DND-41 (cell line): ENCODE results near the gene PDF.
"Not testable (repeated sequence)": the region's sequence is repeated elsewhere in the genome, so short reads cannot be mapped to it uniquely, and the experiment has no call there.

Experiments
- EZH2 ChIP-seq: IDR thresholded peaks from 3 replicates; pipeline ENCODE4 v1.6.1; 2012; ENCODE audit warnings: borderline replicate concordance, low read depth, mild to moderate bottlenecking, moderate library complexity, low read length, inconsistent platforms; ENCODE audit not compliant: severe bottlenecking
- TF ChIP-seq, protein P1 (sequence below): IDR thresholded peaks from 2 replicates; pipeline ENCODE4 v1.5.1; 2012; ENCODE audit warnings: borderline replicate concordance, low read length, moderate library complexity, mild to moderate bottlenecking; ENCODE audit not compliant: poor library complexity, severe bottlenecking; ENCODE audit errors: extremely low read depth

DNA sequence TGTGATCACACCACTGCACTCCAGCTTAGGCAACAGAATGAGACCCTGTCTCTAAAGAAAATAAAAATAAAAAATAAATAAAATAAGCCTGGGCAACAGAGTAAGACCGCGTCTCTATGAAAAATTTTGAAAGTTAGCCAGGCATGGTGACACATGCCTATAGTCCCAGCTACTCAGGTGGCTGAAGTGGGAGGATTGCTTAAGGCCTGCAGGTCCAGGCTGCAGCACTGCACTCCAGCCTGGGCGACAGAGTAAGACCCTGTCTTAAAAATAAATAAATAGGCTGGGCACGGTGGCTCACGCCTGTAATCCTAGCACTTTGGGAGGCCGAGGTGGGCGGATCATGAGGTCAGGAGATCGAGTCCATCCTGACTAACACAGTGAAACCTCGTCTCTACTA lies 38.7 kb downstream of the PDF start:
- TF ChIP-seq, protein P1, sequence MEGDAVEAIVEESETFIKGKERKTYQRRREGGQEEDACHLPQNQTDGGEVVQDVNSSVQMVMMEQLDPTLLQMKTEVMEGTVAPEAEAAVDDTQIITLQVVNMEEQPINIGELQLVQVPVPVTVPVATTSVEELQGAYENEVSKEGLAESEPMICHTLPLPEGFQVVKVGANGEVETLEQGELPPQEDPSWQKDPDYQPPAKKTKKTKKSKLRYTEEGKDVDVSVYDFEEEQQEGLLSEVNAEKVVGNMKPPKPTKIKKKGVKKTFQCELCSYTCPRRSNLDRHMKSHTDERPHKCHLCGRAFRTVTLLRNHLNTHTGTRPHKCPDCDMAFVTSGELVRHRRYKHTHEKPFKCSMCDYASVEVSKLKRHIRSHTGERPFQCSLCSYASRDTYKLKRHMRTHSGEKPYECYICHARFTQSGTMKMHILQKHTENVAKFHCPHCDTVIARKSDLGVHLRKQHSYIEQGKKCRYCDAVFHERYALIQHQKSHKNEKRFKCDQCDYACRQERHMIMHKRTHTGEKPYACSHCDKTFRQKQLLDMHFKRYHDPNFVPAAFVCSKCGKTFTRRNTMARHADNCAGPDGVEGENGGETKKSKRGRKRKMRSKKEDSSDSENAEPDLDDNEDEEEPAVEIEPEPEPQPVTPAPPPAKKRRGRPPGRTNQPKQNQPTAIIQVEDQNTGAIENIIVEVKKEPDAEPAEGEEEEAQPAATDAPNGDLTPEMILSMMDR = not testable (repeated sequence)
- TF ChIP-seq EZH2 = not testable (repeated sequence)
